Measurements from ENCODE around the gene SIGLEC7.
"Not testable (repeated sequence)": the region's sequence is repeated elsewhere in the genome, so short reads cannot be mapped to it uniquely, and the experiment has no call there.

SIGLEC7 gene

DNA sequence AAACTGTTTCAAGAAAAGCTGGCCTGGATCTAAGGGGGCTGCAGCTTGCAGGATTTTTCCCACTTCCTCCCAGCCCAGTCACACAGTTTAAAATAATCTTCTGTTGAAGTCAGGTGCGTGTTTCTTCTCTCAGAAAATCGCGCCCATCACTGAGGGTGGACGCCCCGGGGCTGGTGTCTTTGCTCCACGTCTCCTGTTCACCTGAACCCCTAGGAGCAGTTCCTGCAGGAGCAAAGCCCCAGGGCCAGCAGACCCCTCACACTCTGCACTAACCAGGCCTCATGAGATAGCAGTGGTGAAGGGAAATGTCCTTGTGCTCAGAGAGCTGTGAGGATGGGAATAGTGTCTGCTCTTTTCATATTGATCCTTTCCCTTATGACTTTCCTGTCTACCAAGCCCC, 920 bp upstream of the SIGLEC7 start:
- DNase-seq: no peak

DNA sequence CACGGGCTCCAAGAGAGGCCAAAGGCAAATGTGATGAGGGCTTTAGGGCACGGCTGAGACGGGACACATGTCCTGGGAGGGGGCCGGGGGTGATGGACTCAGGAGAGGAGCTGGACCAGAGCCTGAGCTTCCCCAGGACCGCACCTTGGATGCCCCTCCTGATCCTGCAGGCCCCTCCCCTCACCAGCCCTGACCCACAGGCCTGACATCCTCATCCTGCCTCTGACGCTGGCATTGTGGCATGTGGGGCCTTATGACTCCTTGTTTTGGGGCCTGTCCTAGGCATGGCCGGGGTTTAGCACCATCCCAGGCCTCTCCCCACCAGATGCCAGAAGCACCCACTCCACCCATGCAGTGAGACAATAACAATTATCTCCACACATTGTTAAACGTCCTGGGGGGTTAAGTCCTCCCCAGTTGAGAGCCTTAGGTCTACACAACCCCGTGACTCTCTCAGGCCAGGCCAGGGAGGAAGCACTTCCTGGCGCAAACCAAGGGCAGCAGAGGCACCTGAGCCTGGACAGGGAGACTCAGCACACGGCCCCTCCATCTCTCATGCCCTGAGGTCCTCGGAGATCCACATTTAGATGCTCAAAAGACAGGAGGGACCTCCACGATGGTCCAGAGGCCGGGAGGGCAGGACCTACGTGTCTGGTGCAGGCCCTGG, 841 bp downstream of the SIGLEC7 start:
- DNase-seq: not testable (repeated sequence)

DNA sequence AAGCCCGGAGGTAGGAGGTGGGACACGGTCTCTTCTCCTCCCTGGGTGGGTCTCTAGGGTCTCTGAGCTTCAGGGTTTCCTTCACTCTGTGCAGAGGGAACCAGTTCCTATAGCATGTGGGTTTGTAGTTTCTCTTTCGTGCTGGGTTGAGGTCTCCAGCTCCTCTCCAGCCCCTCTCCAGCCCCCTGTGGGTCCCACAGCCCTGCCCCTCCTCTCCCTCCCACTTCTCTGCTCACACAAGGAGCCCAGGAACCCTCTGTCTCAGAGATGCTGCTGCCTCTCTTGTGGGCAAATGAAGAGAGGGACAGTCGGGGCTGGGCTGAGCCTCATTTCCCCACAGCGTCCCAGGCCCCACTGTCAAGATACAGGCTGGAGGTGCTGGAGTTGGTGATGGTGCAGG, 1.4 kb downstream of the SIGLEC7 start:
- no peak for DNase-seq

DNA sequence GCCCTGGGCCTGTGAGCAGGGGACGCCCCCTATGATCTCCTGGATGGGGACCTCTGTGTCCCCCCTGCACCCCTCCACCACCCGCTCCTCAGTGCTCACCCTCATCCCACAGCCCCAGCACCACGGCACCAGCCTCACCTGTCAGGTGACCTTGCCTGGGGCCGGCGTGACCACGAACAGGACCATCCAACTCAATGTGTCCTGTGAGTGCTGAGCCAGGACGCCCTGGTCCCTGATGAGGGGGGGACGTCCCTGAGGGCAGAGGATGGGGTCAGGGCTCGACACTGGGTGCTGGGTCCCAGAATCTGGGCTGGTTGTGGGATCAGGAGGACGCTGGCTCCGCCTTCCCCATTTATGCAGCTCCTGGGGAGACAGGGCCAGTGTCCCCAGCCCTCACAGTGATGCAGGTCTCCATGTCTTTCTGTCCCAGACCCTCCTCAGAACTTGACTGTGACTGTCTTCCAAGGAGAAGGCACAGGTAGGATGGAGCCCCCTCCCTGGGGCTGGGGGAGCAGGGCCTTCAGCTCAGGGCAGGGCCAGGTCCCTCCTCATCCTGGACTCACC, 2.5 kb downstream of the SIGLEC7 start:
- no peak for DNase-seq

DNA sequence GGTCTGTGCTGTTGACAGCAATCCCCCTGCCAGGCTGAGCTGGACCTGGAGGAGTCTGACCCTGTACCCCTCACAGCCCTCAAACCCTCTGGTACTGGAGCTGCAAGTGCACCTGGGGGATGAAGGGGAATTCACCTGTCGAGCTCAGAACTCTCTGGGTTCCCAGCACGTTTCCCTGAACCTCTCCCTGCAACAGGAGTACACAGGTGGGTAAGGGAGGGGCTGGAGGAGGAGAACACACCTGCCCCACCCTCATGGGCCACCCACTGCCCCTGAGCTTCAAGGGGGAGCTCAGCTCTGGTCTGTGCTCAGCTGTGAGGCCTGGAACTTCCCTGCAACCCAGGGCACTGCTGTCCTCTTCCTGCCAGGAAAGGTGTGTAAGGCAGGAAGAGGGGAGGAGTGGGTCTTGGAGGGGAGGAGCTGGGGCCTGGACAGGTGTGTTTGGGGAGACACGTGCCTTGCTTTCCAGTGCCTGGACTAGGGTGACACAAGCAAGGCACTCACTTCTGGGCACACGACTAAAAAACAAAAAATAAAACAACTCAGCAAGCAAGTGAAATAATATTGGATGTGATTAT, 3.9 kb downstream of the SIGLEC7 start:
- DNase-seq: no peak

DNA sequence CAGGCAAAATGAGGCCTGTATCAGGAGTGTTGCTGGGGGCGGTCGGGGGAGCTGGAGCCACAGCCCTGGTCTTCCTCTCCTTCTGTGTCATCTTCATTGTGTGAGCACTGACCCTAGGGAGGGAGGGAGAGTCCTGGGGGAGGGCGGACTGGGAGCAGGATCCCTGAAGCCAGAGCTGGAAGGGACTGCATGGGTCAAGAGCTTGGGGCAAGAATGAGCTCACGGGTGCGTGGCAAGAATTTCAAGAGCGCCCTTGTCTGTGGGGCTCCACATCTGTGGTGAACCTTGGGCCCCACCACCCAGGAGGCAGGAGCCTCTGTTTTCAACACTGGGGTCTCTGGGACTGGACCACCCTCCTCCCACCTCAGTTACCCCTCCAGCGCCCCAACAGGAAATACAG, 4.7 kb downstream of the SIGLEC7 start:
- DNase-seq: no peak

DNA sequence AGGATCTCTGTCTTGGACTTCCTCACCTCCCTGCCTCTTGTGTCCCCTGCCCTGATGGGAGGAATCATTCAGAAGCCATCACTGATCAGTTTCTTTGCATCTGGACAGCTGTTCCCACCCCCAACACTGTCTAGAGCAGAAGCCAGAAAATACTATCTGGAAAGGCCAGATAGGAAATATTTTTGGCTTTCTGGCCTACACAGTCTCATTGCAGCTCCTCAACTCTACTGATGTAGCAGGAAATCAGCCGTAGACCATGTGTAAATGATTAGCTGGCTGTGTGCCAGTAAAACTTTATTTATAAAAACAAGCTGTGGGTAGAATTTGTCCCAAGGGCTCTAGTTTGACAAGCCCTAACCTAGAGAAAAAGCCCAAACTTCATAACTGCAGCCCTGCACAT, 5.6 kb downstream of the SIGLEC7 start:
- DNase-seq: no peak

DNA sequence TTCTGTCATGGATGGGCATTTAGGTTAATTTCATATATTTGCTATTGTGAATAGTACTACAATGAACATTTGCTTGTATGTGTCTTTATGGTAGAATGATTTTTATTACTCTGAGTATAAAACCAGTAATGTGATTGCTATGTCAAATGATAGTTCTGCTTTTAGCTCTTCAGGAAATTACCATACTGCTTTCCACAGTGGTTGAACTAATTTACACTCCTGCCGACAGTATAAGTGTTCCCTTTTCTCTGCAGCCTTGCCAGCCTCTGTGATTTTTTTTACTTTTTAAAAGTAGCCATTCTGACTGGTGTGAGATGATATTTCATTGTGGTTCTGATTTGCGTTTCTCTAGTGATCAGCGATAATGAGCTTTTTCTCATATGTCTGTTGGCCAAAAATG, 6.5 kb downstream of the SIGLEC7 start:
- no peak for DNase-seq

DNA sequence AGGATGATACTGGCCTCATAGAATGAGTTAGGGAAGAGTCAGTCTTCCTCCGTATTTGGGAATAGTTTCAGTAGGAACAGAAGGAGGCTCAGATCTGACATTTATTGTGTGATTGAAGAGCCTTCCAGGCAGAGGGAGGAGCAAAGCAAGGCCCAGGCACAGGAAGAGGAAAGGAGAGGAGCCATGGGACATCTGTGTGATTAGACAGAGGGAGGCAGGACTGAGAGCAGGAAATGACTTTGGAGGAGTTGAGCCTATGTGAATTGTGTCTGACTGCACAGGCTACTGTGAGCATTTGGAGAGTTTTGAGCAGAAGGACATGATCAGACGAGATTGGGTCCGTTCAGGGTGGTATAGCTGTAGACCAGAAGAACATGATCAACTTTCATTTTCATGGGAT, 8.5 kb downstream of the SIGLEC7 start:
- DNase-seq: no peak

DNA sequence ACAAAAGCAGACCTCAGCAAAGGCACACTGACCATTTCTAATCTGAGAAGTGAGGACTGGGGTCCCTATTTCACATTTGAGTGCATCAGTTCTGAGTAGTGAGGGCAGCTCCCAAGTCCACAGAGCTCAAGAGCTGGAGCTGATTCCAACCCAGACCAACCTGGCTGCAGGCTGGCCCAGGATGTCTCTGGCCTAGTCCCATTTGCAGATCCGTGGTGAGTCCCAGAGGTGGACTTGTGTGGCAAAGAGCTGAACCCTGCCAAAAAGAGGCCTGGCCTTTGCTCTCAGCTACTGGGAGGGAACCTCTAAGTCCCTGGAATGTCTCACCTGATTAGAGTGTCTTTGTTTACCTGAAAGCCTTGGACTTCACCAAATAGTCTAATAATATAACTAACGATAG, 14.6 kb downstream of the SIGLEC7 start:
- no peak for DNase-seq

DNA sequence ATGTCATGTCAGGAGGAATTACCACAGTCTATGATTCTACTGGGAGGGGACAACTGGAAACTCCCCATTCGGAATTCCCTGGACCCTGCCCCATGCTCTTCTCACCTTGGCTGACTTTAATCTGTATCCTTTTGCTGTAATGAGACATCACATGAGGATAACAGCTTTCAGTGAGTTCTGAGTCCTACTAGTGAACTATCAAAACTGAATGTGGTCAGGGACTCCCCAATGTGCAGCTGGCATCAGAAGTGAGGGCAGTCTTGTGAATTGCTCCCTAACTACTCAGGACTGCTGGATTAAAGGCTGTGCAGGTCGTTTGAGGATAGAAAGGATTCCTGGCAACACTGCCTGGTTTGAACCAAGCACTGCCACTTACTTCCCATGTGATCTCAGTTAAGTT, 15.2 kb downstream of the SIGLEC7 start:
- no peak for DNase-seq

DNA sequence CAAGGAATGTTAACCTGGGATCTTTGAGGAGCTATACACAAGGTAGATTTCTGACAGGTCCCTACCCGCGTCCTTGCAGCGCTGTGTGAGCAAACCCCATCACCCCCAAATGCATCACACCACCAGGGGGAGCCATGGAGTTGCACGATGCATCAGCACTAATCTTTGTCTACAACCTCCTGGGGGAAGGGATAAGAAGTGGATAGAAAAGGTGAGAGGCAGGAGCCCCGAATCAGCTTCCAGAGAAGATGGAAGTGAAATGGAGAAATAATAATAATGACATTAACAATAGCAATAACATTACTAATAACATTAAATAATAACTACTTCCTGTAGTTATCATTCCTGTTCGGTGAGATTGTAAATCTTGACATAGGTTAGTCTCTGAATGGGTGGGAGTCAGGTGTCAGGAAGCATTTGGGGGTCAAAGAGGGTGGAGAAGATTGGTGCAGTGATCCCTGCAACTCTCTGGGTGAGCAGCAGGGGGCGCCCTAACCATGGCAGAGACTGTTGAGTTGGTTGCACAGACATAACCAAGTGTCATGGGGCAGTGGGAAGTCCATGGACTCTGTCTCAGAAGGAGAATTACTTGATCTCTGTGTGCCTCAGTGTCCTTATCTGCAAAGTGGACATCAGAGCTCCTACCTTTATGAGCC, 16.5 kb downstream of the SIGLEC7 start:
- DNase-seq: no peak

DNA sequence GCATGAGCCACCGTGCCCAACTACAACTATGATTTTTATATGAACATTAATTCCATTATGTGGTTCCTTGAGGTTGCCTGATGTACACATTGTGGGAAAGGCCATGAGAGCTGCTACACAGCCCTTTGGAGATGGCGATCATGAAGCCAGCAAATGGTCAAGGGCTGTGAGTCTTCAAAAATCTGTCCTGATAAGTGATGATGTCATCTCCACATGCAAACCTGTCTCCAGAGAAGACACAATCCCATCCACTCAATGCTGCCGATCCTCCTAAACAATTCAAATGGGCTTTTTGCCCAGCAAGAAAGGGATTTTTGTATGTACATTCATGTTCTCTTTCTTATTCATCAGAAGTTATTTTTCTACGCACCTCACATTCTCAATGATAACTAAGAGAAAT, 17.6 kb downstream of the SIGLEC7 start:
- no peak for DNase-seq

DNA sequence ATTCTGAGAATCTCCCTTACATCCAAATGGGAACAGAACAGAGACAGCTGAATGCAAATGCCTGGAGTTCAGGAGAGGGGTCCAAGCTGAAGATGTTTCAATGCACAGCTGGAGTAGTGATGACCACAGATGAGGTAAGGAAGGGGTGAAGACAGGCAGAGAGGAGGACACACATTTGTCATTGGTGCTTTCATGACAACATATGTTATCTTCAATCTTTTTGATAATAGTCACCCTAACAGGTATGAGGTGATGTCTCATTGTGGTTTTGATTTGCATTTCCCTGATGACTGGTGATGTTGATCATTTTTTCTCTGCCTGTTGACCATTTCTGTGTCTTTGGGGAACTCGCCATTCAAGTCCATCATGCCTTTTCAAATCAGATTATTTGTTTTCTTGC, 19.2 kb downstream of the SIGLEC7 start:
- no peak for DNase-seq

DNA sequence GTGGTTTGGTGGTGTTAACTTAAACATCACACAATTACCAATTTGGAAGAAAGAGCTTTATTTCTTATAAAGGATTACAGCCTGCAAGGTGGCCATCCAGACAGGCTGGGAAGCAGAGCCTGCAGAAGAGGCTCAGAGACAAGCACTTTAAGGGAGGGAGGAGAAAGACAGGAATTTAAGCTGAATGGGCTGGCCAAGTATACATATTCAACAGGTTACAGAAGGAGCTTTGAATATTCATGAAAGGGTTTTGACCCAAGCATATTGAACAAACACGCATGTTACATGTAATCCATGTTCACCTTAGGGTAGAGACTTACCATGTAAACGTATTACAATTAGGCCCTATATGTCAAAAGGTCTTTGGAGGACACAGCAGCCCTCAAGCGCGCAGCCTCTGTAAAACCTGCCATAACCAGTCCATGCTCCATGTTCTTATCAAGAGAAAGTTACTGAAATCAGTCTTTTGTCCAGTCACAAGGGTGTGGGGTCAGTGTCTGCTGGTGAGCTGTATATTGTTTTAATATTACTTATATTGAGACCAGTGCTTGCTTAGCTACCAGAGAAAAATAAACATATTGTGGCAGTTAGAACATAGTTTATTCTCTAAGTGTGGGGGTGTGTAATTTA, 19.9 kb downstream of the SIGLEC7 start:
- DNase-seq: no peak

DNA sequence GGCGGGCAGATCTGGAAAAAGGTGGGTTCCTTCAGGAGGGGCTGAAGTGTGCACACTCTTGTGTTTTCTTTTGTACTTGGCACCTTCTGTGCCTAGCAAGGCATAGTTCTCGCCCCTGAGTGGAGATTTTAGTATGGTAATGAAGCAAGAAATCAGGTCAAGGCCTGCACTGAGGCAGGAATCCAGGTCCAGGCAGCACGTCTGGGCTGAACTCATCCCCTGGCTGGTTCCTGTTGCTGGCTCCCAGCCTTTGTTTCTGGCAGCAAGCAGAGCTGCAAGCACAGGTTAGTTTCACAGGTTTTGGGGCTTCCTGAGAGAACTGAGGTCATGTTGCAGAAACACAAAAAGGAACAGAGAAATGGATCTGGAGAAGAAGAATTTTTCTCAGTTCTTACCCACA, 21.2 kb downstream of the SIGLEC7 start:
- no peak for DNase-seq

DNA sequence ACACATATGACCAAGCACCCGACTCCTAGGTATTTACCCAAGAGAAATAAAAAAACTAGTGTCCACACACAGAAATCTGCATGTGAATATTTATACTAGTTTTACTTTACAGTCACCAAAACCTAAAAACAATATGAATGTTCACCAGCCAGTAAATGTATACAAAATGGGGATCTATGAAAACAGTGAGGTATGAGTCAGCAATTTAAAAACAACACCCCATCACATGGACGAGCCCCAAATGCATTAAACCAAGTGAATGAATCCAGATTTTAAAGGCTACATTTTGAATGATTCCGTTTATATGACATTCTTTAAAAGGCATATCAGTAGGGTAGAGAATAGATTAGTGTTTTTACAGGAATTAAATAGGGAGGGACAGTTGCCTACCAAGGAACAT, 22.1 kb downstream of the SIGLEC7 start:
- DNase-seq: no peak

DNA sequence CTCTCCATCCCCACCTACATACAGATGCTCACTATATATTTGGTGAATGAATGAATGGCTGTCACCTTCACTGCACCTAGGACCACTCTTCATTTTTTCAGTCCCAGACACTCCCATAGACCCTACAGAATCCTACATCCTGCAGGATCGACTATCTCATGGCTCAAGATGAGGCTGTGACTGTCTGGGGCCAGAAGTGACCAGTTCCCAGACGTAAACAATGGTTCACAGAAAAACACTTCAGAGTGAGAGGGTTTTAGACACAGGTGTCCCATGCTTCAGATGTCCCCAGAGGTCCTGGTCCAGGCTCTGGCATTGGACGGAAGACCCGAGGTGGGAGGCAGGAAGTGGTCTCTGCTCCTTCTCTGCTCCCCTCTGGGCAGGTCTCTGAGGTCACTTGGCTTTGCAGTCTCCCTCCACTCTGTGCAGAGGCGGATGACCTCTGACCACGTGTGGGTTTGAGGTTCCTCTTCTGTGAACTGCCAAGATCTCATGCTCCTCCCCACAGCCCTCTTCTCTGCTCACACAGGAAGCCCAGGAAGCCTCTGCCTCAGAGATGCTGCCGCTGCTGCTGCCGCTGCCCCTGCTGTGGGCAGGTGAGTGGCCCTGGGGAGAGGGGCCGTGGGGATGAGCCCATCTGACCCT, 24.9 kb downstream of the SIGLEC7 start:
- no peak for DNase-seq

DNA sequence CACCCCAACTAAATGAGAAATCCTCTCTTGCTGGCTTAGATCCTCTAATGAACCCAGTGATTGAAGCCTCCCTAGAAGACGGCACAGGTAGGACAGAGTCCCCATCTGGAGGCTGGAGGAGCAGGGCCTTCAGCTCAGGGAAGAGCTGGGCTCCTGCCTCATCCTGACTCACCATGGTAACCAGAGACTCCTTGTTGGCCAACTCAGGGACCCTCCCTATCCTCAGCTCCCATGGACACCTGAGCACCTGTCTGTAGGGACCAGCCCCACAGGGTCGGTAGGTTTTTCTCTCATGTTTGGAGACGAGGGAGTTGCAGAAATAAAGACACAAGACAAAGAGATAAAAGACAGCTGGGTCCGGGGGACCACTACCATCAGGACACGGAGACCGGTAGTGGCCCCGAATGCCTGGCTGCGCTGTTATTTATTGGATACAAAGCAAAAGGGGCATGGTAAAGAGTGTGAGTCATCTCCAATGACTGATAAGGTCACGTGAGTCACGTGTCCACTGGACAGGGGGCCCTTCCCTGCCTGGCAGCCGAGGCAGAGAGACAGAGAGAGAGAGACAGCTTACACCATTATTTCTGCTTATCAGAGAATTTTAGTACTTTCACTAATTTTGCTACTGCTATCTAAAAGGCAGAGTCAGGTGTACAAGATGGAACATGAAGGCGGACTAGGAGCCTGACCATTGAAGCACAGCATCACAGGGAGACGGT, 26.6 kb downstream of the SIGLEC7 start:
- no peak for DNase-seq

DNA sequence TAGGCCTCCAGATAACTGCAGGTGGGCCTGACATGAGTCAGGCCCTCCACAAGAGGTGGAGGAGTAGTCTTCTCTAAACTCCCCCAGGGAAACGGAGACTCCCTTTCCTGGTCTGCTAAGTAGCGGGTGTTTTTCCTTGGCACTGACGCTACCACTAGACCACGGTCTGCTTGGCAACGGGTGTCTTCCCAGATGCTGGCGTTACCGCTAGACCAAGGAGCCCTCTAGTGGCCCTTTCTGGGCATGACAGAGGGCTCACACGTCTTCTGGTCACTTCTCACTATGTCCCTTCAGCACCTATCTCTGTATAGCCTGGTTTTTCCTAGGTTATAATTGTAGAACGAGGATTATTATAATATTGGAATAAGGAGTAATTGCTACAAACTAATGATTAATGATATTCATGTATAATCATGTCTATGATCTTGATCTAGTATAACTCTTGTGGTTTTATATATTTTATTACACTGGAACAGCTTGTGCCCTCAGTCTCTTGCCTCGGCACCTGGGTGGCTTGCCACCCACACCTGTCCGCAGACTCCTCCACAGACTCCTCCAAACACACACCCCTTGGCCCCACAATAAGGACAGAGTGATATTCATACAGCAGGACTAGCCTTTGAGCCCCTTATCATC, 27.3 kb downstream of the SIGLEC7 start:
- peak; percentile 5 for DNase-seq

DNA sequence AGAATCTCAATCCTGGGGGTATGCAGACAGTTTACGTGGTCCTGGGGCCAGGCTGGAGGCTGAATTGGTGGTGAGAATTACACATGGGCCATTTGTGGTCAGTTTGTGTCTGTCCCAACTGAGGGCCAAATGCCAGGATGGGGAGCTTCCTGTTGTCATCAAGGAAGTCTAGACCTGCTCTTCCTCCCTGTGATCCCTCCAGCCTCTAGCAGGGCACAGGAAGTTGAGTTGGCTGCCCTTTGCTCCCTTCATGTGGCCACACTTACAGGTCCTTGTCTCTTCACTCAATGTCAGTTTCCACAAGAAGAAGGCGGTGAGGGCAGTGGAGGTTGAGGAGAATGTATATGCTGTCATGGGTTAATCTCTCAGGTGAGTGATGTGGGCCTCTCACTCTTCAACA, 30.1 kb downstream of the SIGLEC7 start:
- DNase-seq: no peak

DNA sequence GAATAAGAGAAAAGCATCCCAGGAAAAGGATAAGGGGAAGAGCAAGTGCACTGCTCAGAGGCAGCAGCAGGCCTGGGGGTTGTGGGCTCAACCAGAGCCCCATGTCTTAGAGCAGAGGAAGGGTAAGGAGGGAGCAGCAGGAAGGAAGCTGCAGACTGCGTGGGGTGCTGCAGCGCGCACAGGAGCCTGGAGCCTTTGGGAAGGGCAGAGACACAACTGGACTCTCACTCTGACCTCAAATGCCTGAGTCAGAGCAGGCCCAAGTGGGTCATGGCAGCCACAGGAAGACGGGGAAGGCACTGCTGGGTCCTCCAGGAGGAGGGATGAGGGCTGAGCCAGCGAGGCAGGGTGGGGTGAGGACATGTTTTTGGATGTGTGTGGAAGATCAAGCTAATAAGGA, 31.6 kb downstream of the SIGLEC7 start:
- DNase-seq: no peak
